NCI-H446 (cell line): Measurements from ENCODE around the gene POLR2C.
"Not testable (repeated sequence)": the region's sequence is repeated elsewhere in the genome, so short reads cannot be mapped to it uniquely, and the experiment has no call there.

Experiments used
- DNase-seq, 2 experiments: peaks; one replicate each; lab custom pipeline; 2025; lab: John Stamatoyannopoulos, UW

Gene POLR2C

GRCh38 chr16:57462209-57462977 is at the start of gene POLR2C:
Gene POLR2C (plus strand): TSS chr16:57462679. CDS start chr16:57462725, 46 bp downstream.
- peak; percentile 34 to 83 for DNase-seq

- no peak for DNase-seq
Observed at GRCh38 chr16:57413301-57413730, 49.2 kb upstream of the POLR2C start.

DNA sequence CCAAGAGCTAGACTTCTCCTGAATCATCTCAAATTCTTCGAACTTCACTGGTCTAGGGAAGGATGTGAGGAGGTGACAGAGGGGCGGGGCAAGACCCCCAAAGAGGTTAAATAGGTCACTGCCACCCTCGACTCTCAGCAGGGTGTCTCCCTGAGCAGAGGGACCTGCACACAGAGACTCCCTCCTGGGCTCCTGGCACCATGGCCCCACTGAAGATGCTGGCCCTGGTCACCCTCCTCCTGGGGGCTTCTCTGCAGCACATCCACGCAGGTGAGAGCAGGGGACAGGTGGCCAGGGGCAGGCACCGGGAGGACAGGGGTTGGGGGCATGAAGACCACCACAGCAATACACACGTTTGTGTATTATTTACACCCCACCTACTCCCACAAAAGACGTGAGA is 48.7 kb upstream of the POLR2C start:
- no peak for DNase-seq

- no peak for DNase-seq
Observed at GRCh38 chr16:57416084-57416483, 46.4 kb upstream of the POLR2C start.

- DNase-seq = no peak
Observed at GRCh38 chr16:57419506-57419905, 43.0 kb upstream of the POLR2C start.

DNA sequence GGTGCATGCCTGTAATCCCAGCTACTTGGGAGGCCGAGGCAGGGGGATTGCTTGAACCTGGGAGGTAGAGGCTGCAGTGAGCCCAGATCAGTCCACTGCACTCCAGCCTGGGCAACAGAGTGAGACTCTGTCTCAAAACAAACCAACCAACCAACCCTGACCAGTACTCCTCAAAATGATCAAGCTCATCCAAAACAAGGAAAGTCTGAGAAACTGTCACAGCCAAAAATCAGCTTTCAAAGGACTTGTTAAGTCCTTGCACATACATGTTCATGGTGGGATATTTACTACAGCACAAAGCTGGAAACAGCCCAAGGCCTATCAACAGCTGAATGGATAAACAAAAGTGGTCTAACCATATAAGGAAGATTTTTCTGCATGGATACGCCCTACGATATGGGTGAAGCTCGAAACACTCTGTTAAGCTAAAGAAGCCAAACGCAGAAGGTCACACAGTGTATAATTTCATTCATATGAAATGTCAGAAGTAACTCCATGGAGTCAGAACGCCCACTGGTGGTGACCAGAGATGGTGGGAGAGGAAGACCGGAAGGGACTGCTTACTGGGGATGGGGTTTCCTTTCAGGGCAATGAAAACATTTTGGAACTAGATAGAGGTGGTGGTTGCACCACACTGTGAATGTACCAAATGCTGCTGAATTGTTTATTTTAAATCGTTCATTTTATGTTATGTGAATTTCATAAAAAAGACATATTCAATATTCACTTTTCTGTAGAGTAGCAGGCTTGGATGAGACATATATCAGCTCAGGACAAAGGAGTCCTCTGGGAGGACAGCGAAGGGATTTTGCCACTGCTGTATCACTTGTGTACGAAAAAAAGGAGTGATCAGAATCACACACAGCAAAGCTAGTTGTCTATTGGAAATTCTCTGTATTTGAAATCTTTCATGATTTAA is 40.2 kb upstream of the POLR2C start:
- peak in 1 of 2 experiments; percentile 39 for DNase-seq

- no peak for DNase-seq
Observed at GRCh38 chr16:57423152-57423551, 39.3 kb upstream of the POLR2C start.

- DNase-seq = no peak
Observed at GRCh38 chr16:57424583-57424982, 37.9 kb upstream of the POLR2C start.

DNA sequence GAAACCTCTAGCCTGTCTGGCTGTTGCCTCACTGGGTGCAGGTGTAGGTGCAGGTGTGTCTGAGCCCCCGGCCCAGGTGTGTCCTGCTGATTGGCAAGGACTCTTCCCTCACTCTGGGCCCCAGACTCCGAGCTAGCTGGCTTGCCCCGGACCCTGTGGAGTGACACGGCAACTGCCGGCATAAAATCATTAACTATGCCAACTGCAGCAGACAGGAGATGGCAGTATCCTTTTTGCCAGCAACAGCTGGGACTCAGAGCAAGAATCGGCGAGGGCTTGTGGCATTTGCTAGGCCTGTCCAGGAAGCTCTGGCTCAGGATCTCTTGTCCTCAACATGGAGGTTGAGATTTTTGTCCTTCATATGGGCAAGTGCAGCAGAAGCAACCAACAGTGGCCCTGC is 36.1 kb upstream of the POLR2C start:
- DNase-seq = no peak

DNA sequence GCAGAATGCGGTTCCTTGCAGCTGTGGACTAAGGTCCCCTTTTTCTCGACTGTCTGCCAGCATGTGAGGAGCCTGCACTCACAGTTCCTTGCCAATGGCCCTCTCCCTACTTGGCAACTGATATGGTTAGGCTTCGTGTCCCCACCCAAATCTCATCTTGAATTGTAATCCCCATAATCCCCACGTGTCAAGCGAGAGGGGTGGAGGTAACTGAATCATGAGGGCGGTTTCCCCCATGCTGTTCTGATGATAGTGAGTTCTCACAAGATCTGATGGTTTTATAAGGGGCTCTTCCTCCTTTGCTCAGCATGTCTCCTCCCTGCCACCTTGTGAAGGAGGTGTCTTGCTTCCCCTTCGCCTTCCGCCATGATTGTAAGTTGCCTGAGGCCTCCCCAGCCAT is 35.2 kb upstream of the POLR2C start:
- DNase-seq = no peak

- no peak for DNase-seq
Observed at GRCh38 chr16:57427824-57428223, 34.7 kb upstream of the POLR2C start.

- DNase-seq = no peak
Observed at GRCh38 chr16:57430955-57431354, 31.5 kb upstream of the POLR2C start.

DNA sequence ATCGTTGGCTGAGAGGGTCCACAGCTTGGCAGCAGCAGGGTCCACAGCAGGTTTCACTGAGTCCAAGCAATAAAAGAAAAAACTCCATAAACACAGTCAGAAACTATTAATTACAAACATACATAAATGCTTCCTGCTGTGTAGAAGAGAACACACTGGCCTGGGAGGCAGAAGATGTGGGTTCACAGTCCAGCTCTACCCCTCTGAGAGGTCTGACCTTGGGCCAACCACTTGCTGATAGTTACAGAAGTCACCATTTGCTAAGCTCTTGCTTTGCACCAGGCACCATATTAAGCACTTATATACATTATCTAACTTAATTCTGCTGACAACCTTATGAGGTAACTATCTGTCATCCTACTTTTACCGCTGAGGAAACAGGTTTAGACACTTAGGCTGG is 30.0 kb upstream of the POLR2C start:
- DNase-seq = no peak

DNA sequence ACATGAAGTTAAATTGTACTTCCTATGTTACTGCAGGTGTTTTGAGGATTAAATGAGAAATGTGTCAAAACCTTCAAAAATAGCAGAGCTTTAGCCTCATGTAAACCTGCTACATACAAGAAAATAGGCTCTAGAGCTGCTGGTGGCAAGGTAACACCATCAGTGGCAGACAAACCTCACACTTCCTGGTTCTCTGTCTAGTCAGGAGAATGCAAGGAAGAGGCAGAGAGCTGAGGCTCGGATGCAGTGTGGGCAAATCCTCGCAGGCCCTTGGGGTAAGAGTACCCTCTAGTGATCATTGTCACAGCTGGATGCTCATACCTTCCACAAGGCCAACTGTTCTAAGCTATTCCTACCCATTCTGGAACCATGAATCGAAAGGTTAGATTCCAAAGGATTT is 29.5 kb upstream of the POLR2C start:
- no peak for DNase-seq

DNA sequence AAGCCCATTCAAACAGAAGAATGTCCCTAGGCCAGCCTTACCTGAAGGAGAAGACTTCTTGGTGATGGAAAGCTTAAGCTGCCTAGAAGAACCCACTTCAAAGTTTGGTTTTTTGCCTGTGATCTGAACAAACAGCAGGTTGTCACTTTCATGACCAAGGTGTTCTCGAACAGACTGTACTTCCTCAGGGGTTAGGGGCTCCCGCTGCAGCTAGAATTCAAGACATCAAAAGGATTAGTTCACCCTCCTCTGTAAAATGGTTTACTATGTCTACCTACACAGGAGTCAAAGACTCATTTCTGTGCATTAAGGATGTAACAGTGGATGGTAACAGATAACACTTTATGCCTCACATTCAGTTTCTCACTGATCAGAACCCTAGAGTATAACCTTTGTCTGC is 28.5 kb upstream of the POLR2C start:
- no peak for DNase-seq

GRCh38 chr16:57435838-57436237 is 26.6 kb upstream of the POLR2C start:
- DNase-seq = no peak

DNA sequence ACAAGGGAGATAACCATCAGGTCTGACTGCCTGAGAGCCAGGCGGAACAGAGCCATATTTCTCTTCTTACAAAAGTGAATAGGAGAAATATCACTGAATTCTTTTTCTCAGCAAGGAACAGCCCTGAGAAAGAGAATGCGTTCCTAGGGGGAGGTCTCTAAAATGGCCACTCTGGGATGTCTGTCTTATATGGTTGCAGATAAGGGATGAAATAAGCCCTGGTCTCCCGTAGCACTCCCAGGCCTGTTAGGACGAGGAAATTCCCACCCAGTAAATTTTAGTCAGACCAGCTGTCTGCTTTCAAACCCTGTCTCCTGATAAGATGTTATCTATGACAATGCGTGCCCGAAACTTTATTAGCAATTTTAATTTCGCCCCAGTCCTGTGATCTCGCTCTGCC is 22.5 kb upstream of the POLR2C start:
- not testable (repeated sequence) for DNase-seq

GRCh38 chr16:57440551-57440950 is 21.9 kb upstream of the POLR2C start:
- not testable (repeated sequence) for DNase-seq

DNA sequence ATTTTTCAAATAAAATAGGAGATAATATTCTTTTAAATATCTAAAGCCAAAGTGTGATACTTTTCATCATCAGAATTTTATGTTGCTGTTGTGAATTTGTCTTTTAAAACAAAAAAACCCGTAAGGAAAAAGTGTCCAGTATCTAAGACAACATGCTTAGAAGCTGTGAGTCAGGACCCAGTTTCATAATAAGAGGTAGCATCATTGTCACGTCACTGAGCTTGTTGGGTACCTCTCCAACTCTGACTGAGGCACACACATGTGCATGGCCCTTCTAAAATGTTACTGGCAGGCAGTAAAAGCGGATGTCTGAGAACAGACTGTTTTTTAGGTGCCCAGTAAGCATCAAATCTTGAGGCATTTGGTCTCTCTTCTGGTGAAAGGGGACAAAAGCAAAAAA is 17.8 kb upstream of the POLR2C start:
- no peak for DNase-seq

- DNase-seq = no peak
Observed at GRCh38 chr16:57445510-57445909, 17.0 kb upstream of the POLR2C start.

GRCh38 chr16:57446531-57447185 is 15.8 kb upstream of the POLR2C start:
- peak; percentile 1 to 7 for DNase-seq

- peak; percentile 64 to 89 for DNase-seq
Observed at GRCh38 chr16:57447186-57447962, 15.1 kb upstream of the POLR2C start, which contains the start of the genes CIAPIN1 and COQ9. Gene CIAPIN1 (minus strand): TSS chr16:57447385. CDS start chr16:57440928, 6,457 bp downstream. Gene COQ9 (plus strand): TSS chr16:57447479. CDS start chr16:57447506, 27 bp downstream.
